NCI-H748 (cell line): Measurements from ENCODE around the gene KIF1A.

Experiments
- DNase-seq: peaks from one replicate; lab custom pipeline; 2025; ENCODE audit not compliant: unreplicated experiment; lab: John Stamatoyannopoulos, UW

KIF1A gene

GRCh38 chr2:240799033-240799820, 20.8 kb downstream of the KIF1A start:
- DNase-seq, result no peak

- DNase-seq, result no peak
These were observed 21.6 kb downstream of the KIF1A start for GRCh38 chr2:240798327-240798905.

- DNase-seq, result no peak
These were observed 22.1 kb downstream of the KIF1A start for GRCh38 chr2:240797914-240798313.

- no peak for DNase-seq
These were observed 22.5 kb downstream of the KIF1A start for GRCh38 chr2:240797500-240797895.

- no peak for DNase-seq
These were observed 23.2 kb downstream of the KIF1A start for GRCh38 chr2:240796543-240797499.

- no peak for DNase-seq
These were observed 24.0 kb downstream of the KIF1A start for GRCh38 chr2:240795916-240796510.

- no peak for DNase-seq
These were observed 24.6 kb downstream of the KIF1A start for GRCh38 chr2:240795454-240795853.

- no peak for DNase-seq
These were observed 25.8 kb downstream of the KIF1A start for GRCh38 chr2:240794178-240794721.

- no peak for DNase-seq
These were observed 26.5 kb downstream of the KIF1A start for GRCh38 chr2:240793313-240794177.

- no peak for DNase-seq
These were observed 27.2 kb downstream of the KIF1A start for GRCh38 chr2:240792629-240793312.

GRCh38 chr2:240791821-240792628, 28.0 kb downstream of the KIF1A start:
- DNase-seq, result no peak

GRCh38 chr2:240791221-240791800, 28.7 kb downstream of the KIF1A start:
- no peak for DNase-seq

GRCh38 chr2:240790370-240791220, 29.4 kb downstream of the KIF1A start:
- DNase-seq, result no peak

- DNase-seq, result no peak
These were observed 30.3 kb downstream of the KIF1A start for GRCh38 chr2:240789501-240790369.

GRCh38 chr2:240789051-240789453, 31.0 kb downstream of the KIF1A start:
- no peak for DNase-seq

- no peak for DNase-seq
These were observed 31.5 kb downstream of the KIF1A start for GRCh38 chr2:240788482-240788881.
